GM21381 (cell line): ENCODE results near the gene UBASH3B.

Source experiments
- ATAC-seq: cut with Tn5 transposase; IDR thresholded peaks from one replicate; pipeline ENCODE4 v1.9.1; 2021; ENCODE audit warnings: mild to moderate bottlenecking, moderate library complexity; ENCODE audit not compliant: unreplicated experiment

Gene UBASH3B

DNA sequence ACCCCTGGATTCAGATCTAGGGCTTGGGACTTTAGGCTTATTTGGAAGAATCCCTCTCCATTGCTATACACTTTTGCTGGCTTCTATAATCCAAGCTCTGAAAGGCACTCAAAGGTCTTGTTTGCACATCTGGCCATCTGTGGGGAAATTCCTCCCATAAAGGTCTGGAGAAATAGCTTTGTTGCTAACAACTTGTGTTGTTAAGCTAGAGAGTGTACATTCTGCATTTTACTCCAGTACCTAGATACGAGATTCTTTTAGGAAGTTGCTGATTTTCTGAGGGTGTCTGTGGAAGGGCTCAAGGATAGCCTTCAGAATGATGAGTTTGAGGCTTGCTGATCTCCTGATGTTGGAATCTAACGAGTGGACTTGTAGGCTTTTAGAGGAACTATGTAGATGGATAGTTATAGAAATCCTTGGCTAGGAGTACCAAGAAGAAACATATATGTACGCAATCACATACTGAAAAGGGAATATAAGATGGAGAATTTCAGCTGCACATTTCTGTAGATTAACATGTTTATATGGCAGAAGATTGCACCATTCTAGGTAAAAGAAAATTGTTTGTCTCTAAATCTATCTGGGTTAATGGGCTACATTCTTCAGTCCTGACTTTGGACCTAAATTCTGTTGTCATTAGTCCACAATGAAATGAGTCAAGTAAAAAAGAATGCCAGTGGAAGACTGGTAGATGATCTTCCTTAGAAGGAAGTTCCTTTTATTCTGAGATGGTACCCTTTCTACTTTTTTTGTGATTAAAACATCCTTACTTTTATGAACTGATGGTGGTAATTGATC, 51.0 kb downstream of the UBASH3B start:
- no peak for ATAC-seq

DNA sequence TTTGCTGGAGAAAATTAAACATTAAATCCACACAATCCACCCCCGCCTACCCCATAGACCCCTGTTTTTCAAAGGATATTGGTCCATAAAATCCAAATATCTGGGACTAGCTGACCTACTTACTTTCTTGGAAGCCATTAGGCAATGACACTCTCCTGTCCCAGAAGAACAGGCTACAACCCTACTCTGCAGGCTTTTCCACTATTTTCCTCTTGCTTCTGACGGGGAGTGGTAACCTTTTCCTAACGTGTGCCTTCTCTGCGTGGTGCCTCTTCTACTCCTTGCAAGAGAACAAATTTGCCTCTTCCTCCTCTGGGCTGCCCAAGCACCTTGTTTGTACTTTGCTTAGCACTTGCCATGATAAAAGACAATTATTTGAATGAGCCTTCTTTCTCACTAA, 51.6 kb downstream of the UBASH3B start:
- ATAC-seq, result no peak

DNA sequence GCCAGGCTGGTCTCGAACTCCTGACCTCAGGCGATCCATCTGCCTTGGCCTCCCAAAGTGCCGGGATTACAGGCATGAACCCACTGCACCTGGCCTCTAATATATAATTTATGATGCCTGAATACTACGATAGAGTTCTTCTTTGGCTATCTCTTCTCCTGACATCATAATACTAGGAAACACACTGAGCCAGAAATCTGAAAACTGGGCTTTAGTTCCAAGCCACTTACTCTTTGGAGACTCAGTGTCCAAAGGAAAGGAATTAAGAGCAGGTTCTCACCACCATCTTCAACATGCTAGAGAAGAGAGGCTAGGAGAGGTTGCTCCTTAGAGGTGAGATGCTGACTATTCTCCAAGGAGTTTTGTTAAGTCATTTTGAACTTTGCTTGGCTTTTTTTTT, 52.4 kb downstream of the UBASH3B start:
- ATAC-seq, result no peak

DNA sequence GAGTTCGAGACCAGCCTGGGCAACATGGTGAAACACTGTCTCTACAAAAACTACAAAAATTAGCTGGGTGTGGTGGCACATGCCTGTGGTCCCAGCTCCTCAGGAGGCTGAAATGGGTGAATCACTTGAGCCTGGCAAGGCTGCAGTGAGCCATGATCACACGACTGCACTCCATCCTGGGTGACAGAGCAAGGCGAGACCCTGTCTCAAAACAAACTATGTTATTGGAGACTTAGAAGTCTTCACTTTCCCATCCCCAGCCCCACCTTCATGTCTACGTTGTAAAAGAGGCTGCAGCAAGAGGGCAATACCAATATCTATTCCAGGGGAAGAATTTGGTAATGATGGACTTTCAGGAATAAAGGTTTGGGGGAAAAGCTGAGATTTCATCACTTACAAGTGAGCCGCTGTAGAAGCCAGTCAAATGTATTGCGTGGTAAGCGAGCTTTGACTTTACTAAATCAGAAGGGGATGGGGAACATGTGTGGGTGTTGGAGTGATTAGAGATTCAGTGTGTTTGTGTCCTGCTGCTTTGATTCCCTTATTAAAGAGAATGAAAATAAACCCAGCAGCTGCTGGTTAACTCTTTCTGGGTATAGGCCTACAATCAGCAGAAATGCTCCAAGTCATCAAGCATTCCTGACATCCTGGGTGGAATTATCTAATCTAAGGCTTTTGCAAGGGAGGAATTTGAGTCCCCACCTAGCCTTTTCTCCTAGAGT, 53.7 kb downstream of the UBASH3B start:
- no peak for ATAC-seq

DNA sequence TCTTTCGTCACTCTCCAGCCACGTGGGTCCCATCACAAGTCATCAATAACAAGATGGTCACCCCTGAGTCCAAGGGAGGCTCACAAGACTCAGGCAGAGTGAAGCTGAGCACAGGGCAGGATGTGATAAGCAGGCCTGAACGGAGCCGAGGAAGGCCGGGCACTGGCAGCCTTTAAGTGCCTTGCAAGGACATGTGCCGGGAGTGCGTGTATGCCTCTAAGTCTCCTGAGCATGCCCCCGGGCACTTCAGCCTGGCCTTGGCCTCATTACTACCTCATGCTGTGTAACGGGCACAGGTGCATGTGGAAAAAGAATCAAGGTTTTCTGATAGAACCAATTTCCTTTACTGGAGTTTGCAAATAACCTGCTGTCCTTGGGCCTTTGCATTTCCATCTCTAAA, 55.8 kb downstream of the UBASH3B start:
- no peak for ATAC-seq

DNA sequence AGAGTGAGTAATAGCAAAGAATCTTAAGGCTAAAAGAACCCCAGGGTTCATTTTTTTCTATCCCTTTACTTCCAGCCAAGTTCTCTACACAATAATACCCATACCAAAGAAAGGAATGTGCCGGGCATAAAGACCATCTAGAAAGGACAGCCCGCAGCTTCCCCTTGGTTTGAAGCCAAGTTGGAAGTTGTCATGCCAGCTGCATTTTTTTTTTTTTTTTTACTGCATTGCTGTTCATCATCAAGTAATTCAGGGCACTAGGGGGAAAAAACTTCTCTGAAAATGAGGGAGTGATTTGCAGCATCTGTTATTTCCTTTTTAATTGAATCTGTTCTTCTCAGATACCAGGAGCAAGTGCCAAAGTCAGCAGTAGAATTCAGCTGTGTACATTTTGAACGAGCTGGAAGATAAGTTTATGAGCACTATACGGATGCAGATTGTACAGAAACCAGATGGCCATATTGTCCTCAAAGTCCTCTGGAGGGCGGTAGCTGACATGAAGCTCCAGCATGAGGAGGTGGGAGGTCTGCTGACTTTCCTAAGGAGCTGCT, 56.4 kb downstream of the UBASH3B start:
- ATAC-seq, result no peak

DNA sequence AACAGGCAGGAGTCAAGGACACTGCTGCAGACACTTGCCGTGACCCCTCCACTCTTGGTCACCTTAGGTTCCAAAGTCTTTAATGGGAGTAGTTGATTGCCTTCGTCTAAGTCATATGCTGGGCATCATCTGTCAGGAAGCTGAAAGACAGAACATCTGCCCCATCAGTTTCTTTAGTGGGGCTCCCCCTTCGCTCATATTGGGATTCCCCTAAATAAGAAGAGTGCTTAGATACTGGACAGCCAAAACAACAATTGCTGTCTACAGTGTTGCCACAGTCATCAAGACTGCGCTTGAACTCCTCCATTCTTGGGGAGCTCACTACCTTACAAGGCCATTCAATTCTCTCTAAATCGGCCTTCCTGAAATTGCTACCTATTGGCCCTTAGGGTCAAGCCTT, 58.5 kb downstream of the UBASH3B start:
- no peak for ATAC-seq

DNA sequence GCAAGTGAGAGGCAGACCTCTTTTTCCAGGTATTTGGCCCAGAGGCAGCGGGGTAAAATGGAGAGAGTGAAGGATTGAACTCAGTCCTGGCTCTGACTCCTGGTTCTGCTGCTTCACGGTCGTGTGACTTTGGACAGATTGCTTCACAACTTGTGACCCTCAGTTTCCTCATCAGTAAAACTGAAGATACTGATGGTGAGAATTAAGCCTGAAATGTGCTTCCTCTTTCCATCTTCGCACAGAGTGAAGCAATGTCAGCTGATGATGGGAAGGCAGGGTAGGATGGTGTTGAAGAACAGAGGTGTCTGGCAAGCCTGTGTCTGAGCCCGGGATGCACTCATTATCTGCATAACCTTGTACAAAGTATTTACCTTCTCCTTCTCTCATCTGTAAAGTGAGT, 59.0 kb downstream of the UBASH3B start:
- ATAC-seq, result no peak

DNA sequence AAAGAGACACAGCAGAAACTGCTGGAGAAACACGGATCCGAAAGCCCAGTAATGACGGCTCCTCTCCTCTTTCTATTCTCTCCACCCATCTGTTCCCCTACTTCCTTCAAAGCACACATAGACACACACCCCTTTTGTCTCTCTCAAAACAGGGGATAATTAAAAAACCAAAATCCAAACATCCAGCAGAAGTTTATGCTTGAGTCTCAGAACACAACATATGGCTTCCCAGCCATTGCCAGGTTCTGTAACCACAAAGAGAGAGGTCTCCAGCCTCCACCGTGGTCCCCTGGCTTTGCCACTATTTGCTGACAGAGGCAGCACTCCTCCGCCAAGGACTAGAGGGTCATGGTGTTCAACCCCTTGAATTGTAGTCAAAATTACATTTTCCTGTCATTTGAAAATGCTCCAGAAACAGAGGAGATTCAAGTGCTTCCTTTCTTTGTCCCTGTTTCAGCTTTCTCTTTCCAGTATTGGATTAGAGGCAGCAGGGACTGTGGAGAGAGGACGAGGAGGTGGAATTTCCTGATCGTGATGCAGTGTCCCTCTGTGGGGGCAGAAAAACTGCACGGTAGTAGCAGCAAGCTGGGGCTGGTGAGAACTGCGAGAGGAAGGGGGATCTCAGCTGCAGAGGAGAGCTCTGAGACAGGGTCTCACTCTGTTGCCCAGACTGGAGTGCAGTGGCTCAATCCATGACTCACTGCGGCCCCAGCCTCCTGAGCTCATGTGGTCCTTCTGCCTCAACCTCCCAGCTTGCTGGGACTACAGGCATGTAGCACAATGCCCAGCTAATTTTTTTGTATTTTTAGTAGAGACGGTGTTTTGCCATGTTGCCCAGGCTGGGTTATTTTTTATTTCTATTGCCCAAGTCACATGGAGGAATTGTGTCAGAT, 60.3 kb downstream of the UBASH3B start:
- no peak for ATAC-seq

DNA sequence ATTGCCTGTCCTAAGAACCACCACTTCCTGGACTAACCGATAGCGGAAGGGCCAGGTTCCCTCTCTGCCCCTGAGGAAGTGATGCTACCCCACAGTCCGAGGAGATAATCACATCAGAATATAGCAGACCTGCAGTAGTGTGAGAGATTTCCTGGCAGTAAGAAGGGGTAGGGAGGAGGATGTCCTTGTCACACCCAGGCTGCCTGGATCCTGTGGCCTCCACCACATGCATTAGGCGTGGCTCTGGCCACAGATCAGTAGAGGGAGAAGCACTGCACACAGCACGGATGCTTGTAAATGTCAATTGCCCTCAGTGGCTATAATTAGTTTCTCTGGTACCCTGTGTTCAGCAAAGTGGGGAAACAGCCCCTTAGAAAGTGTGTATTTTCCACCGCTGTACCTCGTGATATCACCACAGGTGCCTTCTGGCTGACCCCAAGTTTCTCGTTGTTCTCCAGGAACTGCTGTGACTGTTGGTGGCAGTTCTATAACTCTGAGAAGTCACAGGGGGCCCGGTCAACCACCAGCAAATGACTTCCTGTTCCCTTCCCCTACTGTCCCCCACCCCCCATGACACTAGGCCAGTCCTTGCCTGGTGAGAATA, 61.8 kb downstream of the UBASH3B start:
- peak; percentile 78 for ATAC-seq

DNA sequence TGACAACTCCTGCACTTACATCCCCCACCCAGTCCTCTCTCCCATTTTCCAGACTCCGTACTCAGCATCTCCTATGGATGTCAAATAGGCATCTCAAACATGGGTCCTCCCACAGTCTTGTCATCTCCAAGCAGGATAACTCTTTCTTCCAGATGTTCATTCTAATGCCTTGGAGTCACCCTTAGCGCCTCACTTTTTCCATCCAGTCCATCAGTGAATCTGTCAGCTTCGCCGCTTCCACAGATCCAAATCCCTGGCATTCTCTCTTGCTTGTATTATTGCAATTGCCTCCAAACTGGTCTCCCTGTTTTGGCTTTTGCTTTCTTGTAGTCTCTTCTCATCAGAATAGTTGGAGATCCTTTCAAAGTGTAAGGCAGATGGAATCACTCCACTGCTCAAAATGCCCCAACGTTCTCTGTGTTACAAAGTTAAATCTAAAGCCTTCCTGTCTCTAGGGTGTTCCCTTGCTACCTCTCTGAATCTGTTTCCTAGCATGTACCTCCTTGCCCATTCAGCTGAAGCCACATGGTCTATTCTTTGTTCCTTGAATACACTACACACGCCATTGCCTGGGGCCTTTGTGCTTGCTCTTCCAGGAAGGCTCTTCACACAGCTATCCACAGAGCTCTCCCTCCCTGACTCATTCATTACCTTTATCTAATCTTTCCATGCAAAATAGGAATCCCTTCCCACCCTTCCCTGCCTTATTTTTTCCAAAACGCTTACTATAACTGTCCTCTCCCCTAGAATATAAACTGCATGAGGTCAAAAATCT, 64.8 kb downstream of the UBASH3B start:
- ATAC-seq, result no peak

DNA sequence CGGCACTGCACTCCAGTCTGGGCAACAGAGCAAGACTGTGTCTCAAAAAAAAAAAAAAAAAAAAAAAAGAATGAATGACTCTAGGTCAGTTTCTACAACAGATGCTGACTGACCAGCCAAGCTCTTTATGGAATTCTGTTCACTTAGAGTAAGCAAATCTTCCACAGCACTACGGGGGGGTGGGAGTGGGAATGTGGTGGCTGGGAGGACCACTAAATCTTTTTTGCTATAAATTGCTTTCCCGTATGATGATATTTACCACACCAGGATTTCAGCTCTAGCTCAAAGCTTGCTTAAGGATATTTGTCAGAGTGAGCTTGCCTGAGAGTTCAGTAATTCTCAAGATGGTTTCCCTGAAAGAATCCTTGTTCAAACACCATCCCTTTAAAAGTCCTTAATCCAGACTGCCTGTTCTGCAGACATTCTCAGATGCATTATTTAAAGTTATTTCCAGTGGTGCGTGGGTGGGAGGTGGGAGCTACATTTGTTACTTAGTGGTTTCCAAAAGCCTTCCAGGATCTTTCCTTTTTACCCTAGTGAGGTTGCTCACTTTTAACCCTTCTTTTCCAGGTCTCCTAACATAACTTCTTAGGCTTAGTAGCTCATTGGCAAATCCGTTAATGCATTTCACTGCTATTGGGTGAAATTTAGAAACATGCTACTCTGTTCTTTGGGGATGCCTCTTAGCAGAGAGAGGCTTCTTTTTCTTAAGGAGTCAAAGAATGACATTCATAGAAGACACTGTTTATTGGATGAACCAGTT, 65.9 kb downstream of the UBASH3B start:
- no peak for ATAC-seq

DNA sequence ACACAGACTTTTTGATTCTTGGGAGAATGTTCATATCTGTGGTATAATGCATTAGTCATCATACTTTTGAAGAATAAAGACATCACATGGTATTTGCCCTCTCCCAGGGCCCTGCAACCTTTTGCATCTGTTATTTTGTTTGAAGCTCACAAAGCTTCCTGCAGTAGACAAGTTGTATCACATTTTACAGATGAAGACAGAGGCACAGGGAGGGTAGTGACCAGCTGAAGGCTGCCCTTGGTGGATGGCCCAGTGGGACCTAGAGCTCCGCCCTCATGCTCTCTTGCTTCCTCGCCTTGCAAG, 66.4 kb downstream of the UBASH3B start:
- ATAC-seq, result no peak

DNA sequence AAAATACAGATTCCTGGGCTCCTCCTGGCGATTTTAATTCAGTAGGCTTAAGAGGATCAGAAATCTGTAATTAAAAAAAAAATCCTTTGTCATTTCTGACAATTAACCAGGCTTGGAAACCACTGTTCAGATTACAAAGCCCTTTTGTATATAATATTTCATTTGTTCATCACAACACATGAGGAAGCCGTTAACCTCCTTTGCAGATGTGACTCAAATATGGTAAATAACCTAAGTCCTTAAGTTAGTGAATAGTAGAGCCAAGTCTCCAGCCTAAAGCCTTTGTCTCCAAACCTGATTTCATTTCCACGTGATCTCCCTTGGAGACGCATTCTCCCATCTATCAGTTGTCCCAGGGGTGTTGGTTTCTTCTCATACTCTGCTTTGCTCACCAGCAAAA, 67.6 kb downstream of the UBASH3B start:
- no peak for ATAC-seq

DNA sequence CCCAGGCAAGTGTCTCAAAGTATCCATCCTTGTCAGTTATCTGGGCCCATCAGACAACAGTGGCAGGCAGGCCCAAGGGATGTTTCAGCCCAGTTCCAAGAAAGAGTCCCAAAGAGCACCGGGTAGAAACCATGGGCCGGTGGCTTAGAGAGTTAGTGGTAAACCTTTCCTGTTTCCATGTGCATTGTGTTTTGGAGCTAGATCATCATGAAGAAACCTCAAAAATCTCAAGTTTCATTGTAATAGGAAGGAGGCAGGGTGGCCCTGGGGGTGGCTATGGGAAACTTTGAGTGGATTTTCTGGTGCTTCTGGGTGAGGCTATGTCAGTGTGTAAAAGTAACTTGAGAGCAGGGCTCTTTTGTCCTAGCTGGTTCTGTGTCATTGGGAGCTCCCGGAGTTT, 68.1 kb downstream of the UBASH3B start:
- ATAC-seq, result no peak

DNA sequence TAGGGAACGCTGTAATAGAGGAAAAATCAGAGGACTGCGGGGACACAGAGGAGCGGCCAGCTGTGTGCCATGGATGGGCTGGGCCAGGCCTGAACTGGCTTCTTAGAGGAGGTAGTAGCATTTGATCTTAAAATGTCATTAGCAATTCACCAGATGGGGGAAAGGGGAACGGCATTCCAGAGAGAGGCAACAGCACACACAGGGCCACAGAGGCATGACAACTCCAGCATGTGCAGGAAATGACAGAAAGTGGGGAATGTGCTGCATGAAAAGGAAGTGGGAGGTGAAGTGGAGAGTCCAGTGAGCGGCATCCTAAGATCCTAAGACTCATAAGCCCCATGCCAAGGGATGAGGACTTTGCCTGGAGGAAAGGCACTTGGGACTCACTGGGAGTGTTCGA, 69.0 kb downstream of the UBASH3B start:
- ATAC-seq, result no peak

DNA sequence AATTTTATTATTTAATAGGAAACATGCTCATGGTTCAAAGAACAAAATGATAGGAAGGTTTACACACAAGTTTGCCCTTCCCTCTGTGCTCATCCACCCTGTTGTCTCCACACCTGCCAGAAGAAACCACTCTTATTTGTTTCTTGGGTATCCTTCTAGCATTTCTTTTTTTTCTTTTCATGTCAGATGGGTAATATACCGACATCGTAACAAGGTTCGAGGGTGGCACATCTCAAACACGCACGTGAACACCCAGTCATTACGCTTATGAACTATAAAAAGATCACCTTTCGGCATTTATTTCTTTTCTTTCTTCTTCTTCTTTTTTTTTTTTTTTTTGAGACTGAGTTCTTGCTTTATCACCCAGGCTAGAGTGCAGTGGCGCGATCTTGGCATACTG, 70.5 kb downstream of the UBASH3B start:
- ATAC-seq, result no peak

DNA sequence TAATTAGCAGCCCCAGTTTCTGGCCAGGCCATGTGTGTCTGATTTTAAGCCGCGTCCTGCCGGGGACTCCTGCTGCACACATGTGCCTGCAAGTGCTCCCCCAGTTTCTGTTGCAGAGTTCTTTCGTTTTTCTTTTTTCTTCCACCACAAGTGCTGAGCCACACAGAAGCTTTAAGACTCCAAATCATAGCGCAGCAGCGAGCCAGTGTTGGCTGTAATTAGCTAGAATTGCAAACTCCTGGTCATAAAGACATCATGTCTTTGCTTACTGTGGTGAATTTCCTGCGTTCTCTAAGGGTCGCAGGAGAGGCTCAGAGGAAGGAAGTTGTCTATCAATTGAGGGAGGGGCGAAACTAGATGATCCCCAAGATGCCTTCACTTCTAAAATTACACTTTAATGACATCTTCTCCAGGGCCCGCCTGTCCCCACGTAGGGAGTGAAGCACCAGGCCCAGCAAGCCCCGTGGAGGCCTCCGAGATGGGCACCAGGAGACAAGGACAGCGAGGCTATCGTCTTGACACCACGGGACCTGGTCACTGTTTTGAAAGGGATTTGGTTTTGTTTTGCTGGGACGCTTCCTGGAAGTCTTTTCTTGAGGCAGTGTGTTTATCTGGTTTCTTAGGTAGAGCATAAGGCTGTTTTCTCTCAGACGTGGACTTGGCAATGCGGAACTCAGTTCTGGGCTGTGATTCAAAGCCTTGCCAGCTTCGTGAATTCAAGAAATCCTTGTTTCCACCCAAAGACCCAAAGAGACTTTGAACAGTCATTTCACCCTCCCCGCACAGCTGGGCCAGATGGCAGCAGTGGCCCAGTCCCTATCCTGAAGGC, 71.8 kb downstream of the UBASH3B start:
- peak; percentile 89 for ATAC-seq

DNA sequence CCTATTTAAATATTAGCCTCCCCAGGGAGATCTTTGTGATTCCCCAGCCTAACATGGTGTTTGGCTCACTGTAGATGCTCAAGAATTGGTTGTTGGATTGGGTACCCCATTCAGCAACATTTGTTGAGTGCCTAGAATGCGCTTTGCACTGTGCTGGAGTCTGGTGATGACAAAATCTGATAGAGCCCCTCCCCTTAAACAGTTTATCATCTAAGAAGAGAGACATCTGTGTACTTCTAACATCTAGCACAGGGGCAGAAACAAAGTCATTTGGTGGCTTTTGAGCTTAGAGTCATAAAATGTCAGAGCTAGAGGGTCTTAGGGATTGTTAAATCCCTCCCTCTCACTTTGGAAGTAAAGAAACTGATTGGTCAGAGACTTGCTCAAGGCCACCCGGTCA, 73.0 kb downstream of the UBASH3B start:
- ATAC-seq, result no peak
